GM18870 (cell line): ENCODE measurements around the gene FGGY.

ENCODE experiments used
- ATAC-seq: cut with Tn5 transposase; IDR thresholded peaks from one replicate; pipeline ENCODE4 v1.9.1; 2021; ENCODE audit warnings: moderate library complexity; ENCODE audit not compliant: unreplicated experiment

FGGY gene

DNA sequence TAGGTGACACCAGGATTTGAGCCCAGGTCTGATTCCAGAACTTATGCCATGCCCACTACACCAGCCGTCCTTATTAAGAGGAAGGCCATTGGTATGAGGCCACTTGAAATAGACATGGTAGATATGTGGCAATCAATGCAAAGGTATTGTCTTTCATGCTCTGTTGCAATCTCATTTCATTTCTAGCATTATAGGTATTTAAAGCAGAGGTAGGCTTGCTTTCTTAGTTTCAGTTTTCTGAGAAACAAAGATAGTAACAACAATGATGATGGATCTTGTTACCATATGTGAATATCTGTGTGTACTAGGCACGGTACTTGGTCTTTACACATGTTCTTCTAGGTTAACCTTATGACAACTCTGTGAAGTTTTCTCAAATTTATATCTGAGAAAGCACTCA, 113.1 kb downstream of the FGGY start:
- ATAC-seq = no peak

DNA sequence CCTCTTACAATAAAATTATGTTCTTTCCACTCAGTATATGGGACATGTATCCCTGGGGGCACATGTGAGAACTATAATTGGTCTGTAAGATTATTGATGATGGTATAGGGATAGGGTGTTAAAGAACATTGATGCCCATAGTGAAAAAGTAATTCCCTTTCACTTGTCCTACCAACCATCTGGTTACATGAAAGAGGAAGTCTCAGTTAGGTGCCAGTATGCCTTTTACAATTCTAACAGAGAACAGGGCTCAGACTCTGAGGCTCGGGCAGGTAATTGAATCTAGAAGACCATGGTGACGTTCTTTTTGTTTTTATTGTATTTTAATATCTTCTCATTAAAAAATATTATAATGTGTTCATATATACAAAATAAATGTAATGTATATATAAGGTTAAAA, 113.6 kb downstream of the FGGY start:
- no peak for ATAC-seq

GRCh38 chr1:59411147-59411546, 114.3 kb downstream of the FGGY start:
- no peak for ATAC-seq

DNA sequence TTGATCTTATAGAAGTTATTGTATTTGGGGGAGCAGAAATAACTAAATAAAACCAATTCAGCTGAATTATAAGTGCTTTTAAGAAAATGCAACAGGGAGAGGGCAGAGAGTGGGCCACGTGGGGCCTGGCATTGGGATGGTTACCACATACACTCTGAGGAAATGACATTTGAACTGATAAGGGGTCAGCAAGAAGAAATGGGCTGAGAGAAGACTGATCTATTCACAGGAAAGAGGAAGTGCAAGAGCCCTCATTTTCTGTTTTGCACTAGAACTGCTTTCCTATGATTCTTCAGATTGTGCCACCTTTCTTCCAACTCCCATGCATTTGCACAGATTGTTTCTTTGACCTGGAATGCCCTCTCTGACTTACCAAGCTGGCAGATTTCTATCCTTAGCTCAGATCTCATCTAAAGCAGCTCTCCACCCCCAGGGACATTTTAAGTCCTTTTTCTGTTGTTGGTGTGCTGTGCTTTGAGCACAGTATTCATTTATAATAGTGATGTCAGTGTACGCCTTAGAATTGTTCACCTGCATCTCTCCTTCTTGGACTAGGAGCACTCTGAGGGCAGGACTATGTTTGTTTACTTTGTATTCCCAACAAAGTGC, 115.9 kb downstream of the FGGY start:
- no peak for ATAC-seq

DNA sequence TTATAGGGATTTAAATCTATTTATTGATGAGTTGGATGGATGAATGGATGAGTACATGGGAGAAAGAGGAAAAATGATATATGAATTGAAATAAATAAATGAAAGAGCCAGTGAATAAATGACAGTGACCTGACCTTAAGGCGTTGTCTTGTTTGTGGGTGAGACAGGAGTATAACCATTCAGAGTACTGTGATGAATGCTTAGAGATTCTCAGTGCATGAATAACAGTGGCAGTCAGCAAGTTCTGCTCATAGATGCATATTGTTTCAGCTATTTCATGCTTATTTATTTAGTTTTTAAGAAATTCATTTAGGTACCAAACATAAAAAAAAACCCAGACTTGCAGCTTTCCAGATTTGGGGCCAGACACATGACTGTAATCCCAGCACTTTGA, 116.4 kb downstream of the FGGY start:
- no peak for ATAC-seq

DNA sequence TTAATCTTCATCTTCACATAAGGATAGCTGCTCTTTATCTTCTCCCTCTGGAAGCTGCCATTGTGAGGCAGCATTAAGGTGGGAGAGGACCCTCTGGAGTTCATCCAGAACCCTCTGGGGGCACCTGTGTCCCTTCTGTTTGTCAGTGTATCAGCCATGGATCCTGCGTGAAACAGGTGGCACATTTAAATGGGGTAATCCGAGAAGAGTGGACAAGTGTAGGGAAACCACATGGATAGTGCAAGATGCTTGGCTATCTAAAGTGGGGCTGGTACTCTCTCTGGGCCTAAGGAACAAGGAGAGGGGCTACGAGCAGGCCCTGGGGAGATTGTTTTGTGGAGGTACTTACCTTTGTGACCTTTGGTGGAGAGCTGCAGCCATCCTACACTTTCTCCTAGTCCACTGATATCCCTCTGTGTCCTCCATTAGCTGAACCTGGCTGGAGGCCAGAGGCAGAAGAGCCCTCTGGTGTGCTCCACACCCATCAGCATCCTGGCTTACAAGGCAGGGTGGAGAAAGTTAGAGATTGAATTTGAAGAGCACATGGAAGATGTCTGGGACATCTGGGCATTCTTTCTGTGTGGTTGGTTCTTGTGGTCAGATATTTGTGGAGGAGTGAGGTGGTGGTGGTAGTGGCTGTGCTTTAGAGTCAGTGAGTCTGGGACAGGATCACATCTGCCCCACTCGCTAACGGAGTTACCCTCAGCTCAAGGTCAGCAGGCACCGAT, 117.7 kb downstream of the FGGY start:
- no peak for ATAC-seq

GRCh38 chr1:59415286-59415850, 118.5 kb downstream of the FGGY start:
- ATAC-seq = no peak

- ATAC-seq = no peak
Measured at GRCh38 chr1:59415881-59416280, 119.0 kb downstream of the FGGY start.

- no peak for ATAC-seq
Measured at GRCh38 chr1:59417406-59417805, 120.5 kb downstream of the FGGY start.

DNA sequence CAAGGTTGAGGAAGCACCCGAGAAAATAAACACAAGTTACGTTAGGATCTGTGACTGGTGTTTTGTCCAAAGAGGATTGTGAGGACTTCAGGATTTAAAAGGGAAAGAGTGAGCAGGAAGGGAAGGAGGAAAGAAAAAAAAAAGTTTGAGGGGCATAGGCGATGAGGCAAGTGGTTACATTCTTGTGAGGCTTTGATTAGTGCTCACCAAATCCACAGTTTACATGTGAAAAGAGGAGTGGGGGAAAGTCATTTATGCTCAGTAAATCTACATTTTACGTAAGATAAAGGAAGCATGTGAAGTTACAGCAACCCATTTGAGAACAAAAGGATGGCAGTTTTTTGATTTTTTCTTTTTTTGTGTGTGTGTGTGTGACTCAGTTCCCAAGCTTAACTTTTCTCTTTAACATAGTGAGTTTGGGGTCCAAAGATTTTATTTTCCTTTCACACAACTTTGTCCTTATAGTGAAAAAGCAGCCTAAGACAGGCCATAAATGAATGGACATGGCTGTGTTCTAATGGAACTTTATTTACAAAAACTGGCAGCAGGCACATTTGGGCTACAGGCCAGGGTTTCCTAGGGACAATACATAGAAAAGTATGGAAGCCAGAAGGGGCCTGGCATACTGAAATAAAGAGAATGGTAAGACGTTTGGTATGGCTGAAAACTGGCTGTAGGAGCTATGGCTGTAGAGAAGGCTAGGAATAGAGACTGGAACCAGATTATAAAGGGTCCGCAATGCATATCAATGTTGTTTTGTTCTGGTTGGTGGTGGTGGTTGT, 121.7 kb downstream of the FGGY start:
- no peak for ATAC-seq

DNA sequence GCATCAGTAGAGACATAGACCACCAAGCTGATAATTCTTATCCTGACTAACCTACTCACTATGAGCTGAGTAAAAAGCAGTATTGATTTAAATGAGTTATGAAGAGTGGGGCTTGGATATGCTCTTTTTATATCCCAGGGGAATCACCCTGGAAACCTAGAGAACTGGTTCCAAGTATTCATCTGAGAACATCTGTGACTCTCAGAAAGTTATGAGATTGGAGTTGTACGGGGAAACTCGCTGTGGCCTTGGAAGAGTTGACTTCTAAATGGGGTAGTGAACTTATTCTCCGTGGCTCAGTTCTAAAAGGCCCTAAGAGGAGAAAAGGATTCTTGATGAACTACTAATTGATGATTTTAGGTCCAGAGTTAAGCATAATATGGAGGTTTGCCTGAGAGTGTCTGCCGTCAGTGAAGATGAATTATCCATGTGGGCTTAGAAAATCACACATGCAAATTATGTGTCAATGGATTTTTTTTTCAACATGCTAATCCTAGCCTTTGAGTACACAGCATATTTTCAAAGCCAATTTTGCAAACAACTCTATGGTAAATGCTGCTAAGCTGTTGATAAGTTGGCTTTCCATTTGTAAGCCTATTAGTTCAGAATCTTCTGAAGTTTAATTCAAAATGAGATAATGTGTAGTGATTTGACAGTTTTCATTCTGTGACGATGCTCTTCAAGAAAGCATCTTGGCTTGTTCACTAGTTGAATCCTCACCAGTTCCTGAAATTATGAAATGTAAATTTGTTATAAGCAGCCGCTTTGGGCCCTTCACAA, 122.7 kb downstream of the FGGY start:
- ATAC-seq = no peak

GRCh38 chr1:59421232-59421920, 124.5 kb downstream of the FGGY start:
- ATAC-seq = no peak

DNA sequence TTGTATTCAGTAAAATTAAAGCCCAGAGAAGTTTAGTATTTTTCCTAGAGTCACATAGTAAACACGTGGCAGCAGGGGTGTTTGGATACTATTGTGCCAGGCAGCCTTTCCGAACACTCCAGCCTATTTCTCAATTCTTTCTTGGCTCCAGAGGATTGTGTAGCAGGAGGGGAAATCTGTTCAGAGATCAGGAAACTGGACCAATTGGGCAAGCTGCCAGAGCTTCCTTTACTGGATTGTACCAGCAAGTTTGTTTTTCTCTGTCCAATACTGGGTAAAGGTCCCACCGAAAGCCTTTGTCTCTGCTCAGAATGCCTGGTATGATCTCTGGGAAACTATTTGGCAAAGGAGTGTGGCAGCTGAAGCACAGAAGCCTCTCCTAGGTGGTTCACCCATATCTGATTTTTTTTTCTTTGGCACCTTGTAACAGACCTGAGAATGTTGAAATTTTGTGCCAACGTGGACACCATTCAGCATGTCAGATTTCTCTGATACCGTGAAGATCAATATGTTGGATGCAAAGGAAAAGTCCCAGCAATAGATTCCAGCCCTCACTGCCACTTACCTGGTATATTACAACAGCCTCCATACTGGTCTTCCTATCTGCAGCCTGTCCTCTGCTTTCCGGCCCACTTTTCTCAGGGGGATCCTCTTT, 126.2 kb downstream of the FGGY start:
- ATAC-seq = no peak

DNA sequence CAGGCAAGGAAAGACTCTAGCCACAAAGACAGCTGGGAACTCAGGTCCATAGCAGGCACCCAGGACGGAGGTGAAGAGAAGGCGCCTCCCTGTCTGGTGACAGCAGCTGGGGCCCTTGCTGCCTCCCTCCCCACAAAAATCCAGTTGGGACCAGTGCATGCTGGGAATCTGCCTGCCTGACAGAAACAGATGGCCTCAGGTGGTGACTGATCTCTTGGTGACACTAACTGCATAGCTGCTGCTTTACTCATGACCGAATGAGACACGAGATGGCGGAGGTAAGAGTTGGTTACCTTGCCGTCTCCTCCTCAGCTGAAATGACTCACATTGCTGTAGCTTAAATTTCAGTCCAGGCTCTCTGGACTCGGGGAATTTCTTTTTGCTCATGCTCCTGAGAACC, 130.3 kb downstream of the FGGY start:
- no peak for ATAC-seq

DNA sequence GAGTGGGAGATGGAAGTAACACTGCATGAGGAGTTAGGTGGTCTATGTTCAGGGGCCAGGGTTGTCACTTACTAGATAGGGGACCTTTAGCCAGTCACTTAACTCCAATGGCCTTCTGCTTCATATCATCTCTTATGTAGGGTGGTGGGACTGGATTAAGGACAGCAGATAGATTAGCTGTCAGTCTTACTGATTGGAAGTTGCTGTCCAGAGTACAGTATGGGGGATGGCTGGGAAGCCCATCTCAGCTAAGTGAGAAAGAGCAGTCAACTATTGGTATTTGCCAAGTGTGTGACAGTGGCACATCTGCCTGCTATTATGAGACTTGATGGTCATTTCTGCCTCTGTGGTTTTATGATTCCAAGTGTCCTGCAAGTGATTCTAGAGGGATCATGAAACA, 130.9 kb downstream of the FGGY start:
- ATAC-seq = no peak

DNA sequence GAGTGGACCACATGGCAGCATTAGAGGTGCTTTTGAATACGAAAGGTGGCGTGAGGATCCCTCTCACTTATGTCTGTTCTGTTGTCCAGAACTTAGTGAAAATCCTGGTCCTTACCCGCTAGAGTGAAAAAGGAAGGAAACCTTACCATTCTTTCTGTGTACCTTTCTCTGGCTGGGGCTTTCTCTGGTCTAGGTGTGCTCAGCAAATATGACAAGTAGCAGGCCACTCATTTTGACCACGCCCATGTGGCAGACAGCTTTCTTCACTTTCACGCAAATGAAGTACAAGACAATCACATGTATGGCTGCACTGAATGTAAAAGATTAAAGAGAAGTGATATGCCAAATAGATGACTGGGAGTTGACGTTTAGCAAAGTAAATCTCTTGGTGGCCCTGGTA, 131.9 kb downstream of the FGGY start:
- no peak for ATAC-seq

DNA sequence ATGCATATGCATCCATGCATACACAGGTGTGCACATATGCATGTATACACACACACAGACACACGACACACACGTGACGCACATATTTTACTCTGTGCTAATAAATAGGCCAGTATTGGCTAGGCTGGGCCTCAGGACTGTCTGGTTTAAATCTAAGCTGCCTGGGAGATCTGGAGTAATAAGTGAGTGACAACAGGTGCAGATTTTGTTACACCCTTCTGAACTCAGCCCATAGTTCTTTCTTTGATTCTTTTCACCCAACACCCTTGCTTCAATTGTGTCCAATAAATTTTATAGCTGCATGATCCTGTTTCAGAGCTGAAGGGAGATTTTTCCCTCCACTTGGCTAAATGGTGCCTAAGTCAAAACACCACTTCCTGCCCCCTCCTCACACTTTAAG, 132.8 kb downstream of the FGGY start:
- ATAC-seq = no peak

DNA sequence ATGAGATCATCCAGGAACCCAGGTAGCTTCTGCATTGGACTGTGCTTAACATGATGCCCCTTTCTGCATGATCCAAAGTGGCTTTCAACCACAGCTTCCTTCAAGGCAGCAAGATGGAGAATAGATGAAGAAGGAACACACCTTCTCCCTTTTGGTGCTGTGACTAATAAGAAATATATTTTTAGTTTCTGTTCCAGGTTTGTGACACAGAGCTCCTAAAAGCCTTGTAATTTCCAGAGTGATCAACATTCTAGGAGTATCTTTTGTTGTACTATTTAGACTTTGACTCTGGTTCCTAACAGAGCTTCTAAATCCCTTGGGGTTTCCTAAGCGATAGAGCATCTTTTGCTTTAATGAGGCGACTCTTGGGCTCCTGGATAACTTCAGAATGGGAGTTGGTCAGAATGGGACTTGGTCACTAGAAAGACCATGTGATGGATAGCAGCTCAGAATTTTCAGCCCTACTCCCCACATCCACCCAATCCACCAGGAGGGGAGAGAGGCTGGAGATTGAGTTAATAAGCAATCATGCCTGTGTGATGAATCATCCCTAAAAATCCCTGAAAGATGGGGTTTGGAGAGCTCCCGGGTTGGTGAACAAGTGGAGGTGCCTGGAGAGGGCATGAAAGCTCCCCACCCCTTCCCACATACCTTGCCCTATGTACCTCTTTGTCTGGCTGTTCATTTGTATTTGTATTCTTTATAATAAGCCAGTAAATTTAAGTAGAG, 134.8 kb downstream of the FGGY start:
- no peak for ATAC-seq
